Gastrocnemius medialis (tissue), 4 donors: ENCODE measurements around the gene LMNB1. TPM values are rescaled to one million over a fixed set of nuclear protein-coding genes. Genes with fewer than 3 reads are reported as not detected.

Experiments used
- ATAC-seq, 2 donors: fragments of 150-250 bp; one replicate each; pipeline ENCODE4 v1.9.1; 2016
- DNase-seq, 2 donors: peaks; one replicate each; pipeline ENCODE4 v3.0.0-alpha.2; 2019
- H3K27ac ChIP-seq, 4 donors: fragments of 200-600 bp; sonication (generic); 1 replicate in 1 of 4; 2 replicates in 3 of 4; pipeline ENCODE4 v1.5.1; 2016 to 2018; ENCODE audit warnings: mild to moderate bottlenecking in 2 of 4, moderate library complexity in 1 of 4
- H3K27me3 ChIP-seq, 3 donors: fragments of 200-600 bp; sonication (generic) in 2 of 3; 1 replicate in 1 of 3; 2 replicates in 2 of 3; pipeline versions ENCODE4 v1.5.1 to v1.6.0; 2016 to 2019; ENCODE audit warnings: mild to moderate bottlenecking in 1 of 3, moderate library complexity in 1 of 3
- H3K36me3 ChIP-seq, 2 donors: fragments of 200-600 bp; sonication (generic) in 1 of 2; one replicate each; pipeline ENCODE4 v1.5.1; 2017 to 2018
- H3K4me1 ChIP-seq, 2 donors: fragments of 200-600 bp; sonication (generic) in 1 of 2; one replicate each; pipeline ENCODE4 v1.5.1; 2016 to 2017; ENCODE audit warnings: mild to moderate bottlenecking in 2 of 2
- H3K4me3 ChIP-seq, 4 donors: fragments of 200-600 bp; sonication (generic) in 3 of 4; 1 replicate in 1 of 4; 2 replicates in 3 of 4; pipeline ENCODE4 v1.5.1; 2016 to 2019; ENCODE audit warnings: mild to moderate bottlenecking in 2 of 4
- H3K9me3 ChIP-seq, 3 donors: fragments of 200-600 bp; sonication (generic) in 2 of 3; 1 replicate in 1 of 3; 2 replicates in 2 of 3; pipeline ENCODE4 v1.5.1; 2016 to 2019
- CTCF ChIP-seq, 5 experiments: fragments of 450-650 bp in 3 of 5; fragments of 200-600 bp in 2 of 5; sonication (generic) in 2 of 5; IDR thresholded peaks in 4 of 5; conservative IDR thresholded peaks in 1 of 5; 1 replicate in 4 of 5; 2 replicates in 1 of 5; pipeline ENCODE4 v1.5.1; 2016 to 2019; ENCODE audit warnings: antibody characterized with exemption in 5 of 5, mild to moderate bottlenecking in 3 of 5, moderate library complexity in 3 of 5
- POLR2A ChIP-seq, 2 donors: fragments of 450-650 bp; IDR thresholded peaks; one replicate each; pipeline ENCODE4 v1.6.1; 2017; ENCODE audit warnings: antibody characterized with exemption in 2 of 2, mild to moderate bottlenecking in 2 of 2, moderate library complexity in 2 of 2
- in situ Hi-C, 4 donors: fragments of 200-750 bp; cut with MboI; loops; one replicate each; pipeline versions ENCODE4 v1.15.0 to v1.8.0; 2017; ENCODE audit warnings: low sequenced_read_pairs in 4 of 4
- intact Hi-C: fragments of 100-400 bp; cut with DNase I; formaldehyde crosslinking; loops from one replicate; pipeline ENCODE4 v1.15.1; 2023; ENCODE audit warnings: low total_unique reads
- total RNA-seq, 4 donors: library from RNA; depleted of rRNA; stranded (reverse); fragments of >200 nt; gene quantifications; one replicate each; pipeline versions ENCODE4 v1.1.0 to v1.2.3, GENCODE V29; 2016

Gene LMNB1
- total RNA-seq, 4 donors from 2014 or later, result 0.51 to 4.1 (median 2.4) TPM; not detected in 1

- ATAC-seq (no peak), DNase-seq (no peak)
- intact Hi-C loops, result no loop called here
- TF ChIP-seq POLR2A (IDR thresholded peaks at IDR 0.05), result no peak
- no peak for TF ChIP-seq CTCF (IDR thresholded peaks at IDR 0.05 in 4 of 5, conservative IDR thresholded peaks at IDR 0.05 in 1 of 5)
- Histone ChIP-seq H3K27me3 (no peaks in the 10 kb centered on the region), H3K4me1 (peaks cover 4 to 8% of the 10 kb centered on the region in 2 donors), H3K4me3 (no peak overlapping the region), H3K36me3 (no peaks in the 10 kb centered on the region), H3K27ac (no peak overlapping the region), H3K9me3 (no peaks in the 10 kb centered on the region)
- in situ Hi-C loops, result loop anchor here in 1 of 4 donors (25.0 kb wide), 1 partner anchor 169 kb away; the partner anchor contains the start of gene MARCHF3
These were observed 91.5 kb downstream of the LMNB1 start for GRCh38 chr5:126868338-126869004.

GRCh38 chr5:126869005-126869451, 92.1 kb downstream of the LMNB1 start:
- Histone ChIP-seq H3K4me1 (peaks cover 4 to 8% of the 10 kb centered on the region in 2 donors), H3K27me3 (no peaks in the 10 kb centered on the region), H3K27ac (no peak overlapping the region), H3K9me3 (no peaks in the 10 kb centered on the region), H3K4me3 (peak overlapping the region in 1 of 4 donors; percentile 21), H3K36me3 (no peaks in the 10 kb centered on the region)
- DNase-seq (no peak), ATAC-seq (no peak)
- TF ChIP-seq POLR2A (IDR thresholded peaks at IDR 0.05) (no peak), CTCF (IDR thresholded peaks at IDR 0.05 in 4 of 5, conservative IDR thresholded peaks at IDR 0.05 in 1 of 5) (no peak)
- intact Hi-C loops (no loop called here), in situ Hi-C loops (loop anchor here in 1 of 4 donors (25.0 kb wide), 1 partner anchor 168 kb away; the partner anchor contains the start of gene MARCHF3)

GRCh38 chr5:126871441-126871840, 94.5 kb downstream of the LMNB1 start:
- Histone ChIP-seq H3K36me3 (no peaks in the 10 kb centered on the region), H3K9me3 (no peaks in the 10 kb centered on the region), H3K4me1 (peaks cover 4 to 8% of the 10 kb centered on the region in 2 donors), H3K27me3 (no peaks in the 10 kb centered on the region), H3K4me3 (no peak overlapping the region), H3K27ac (no peak overlapping the region)
- ATAC-seq (no peak), DNase-seq (no peak)
- in situ Hi-C loops (loop anchor here in 1 of 4 donors (25.0 kb wide), 1 partner anchor 166 kb away; the partner anchor contains the start of gene MARCHF3), intact Hi-C loops (no loop called here)
- TF ChIP-seq CTCF (IDR thresholded peaks at IDR 0.05 in 4 of 5, conservative IDR thresholded peaks at IDR 0.05 in 1 of 5) (no peak), POLR2A (IDR thresholded peaks at IDR 0.05) (no peak)

DNA sequence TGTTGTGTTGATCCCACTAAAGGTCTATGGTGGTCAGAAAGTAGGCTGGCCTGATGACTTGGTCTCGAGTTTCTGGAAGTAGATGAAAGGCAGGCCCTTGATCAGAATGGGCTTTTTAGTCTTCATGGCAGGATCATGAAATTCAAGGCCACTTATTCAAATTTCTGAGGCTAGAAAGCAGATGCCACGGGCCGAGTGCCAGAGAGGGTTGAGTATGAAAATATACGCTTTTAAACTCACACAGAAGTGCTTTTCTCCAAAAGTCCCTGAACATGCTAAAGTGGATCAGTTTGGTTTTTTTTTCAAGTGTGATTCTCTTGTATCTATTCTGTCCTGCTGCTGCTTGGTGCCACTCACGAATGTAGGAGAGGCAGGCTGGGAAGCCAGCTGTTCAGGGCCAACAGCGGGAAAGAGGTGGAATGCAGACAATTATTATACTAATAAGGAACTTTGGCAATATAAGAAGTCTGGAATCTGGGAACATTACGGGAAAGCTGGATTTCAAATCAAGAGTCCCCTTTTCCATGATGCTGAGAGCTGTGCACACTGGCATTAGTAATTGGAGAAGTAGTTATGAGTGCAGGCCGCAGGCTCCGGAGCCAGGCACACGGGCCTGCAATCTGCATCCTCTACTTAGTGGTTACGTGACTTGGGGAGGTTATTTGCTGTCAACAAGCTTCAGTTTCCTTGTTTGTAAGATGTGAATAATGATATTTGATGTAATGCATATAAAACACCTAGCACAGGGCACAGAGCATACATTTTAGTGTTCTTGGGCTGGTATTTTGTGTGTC, 95.8 kb downstream of the LMNB1 start:
- intact Hi-C loops, result no loop called here
- DNase-seq (no peak), ATAC-seq (no peak)
- no peaks in the 10 kb centered on the region for H3K27me3 ChIP-seq
- H3K9me3 ChIP-seq, result no peaks in the 10 kb centered on the region
- TF ChIP-seq CTCF (IDR thresholded peaks at IDR 0.05 in 4 of 5, conservative IDR thresholded peaks at IDR 0.05 in 1 of 5) (no peak), POLR2A (IDR thresholded peaks at IDR 0.05) (no peak)
- peaks cover 0 to 6% of the 10 kb centered on the region in 2 donors for H3K36me3 ChIP-seq
- H3K4me3 ChIP-seq, result no peak overlapping the region
- no peak overlapping the region for H3K27ac ChIP-seq
- in situ Hi-C loops, result loop anchor here in 1 of 4 donors (25.0 kb wide), 1 partner anchor 165 kb away; the partner anchor contains the start of gene MARCHF3
- H3K4me1 ChIP-seq, result peaks cover 0 to 8% of the 10 kb centered on the region in 2 donors
